Measurements from ENCODE around the gene GALNT17.

- TF ChIP-seq, protein P1, sequence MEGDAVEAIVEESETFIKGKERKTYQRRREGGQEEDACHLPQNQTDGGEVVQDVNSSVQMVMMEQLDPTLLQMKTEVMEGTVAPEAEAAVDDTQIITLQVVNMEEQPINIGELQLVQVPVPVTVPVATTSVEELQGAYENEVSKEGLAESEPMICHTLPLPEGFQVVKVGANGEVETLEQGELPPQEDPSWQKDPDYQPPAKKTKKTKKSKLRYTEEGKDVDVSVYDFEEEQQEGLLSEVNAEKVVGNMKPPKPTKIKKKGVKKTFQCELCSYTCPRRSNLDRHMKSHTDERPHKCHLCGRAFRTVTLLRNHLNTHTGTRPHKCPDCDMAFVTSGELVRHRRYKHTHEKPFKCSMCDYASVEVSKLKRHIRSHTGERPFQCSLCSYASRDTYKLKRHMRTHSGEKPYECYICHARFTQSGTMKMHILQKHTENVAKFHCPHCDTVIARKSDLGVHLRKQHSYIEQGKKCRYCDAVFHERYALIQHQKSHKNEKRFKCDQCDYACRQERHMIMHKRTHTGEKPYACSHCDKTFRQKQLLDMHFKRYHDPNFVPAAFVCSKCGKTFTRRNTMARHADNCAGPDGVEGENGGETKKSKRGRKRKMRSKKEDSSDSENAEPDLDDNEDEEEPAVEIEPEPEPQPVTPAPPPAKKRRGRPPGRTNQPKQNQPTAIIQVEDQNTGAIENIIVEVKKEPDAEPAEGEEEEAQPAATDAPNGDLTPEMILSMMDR (IDR thresholded peaks at IDR 0.05; ENCODE audit: borderline replicate concordance, extremely low read depth, low read length, poor library complexity, severe bottlenecking): no peak
- no peak for TF ChIP-seq EZH2 (IDR thresholded peaks at IDR 0.05; ENCODE audit: borderline replicate concordance, low read depth, low read length, severe bottlenecking)
Measured at GRCh38 chr7:71495828-71496227, 363.9 kb downstream of the GALNT17 start.

Data from DND-41 (cell line).